Stimulated activated CD4-positive, alpha-beta T cell treated with anti-CD3 and anti-CD28 coated beads, Interleukin-2, amount 100 ng/mL, for 24 hours (primary cell): ENCODE results near the gene XKRX.

Source experiments
- DNase-seq, 2 donors: peaks; one replicate each; pipeline ENCODE4 v3.0.0-alpha.2; 2020

Gene XKRX

GRCh38 chrX:100928660-100929613 is at the start of gene XKRX:
Gene XKRX (minus strand): TSS chrX:100928917. CDS start chrX:100928304, 613 bp downstream.
- peak; percentile 40 to 46 for DNase-seq

- DNase-seq, result no peak
These were observed 47.5 kb upstream of the XKRX start for GRCh38 chrX:100976211-100976610.

- DNase-seq, result no peak
These were observed 46.5 kb upstream of the XKRX start for GRCh38 chrX:100975212-100975611.

GRCh38 chrX:100973411-100973810 is 44.7 kb upstream of the XKRX start:
- no peak for DNase-seq

- no peak for DNase-seq
These were observed 41.2 kb upstream of the XKRX start for GRCh38 chrX:100969936-100970335.

- DNase-seq, result no peak
These were observed 40.7 kb upstream of the XKRX start, which contains the start of gene ARL13A for GRCh38 chrX:100969408-100969807. Gene ARL13A (plus strand): TSS chrX:100969708. CDS start chrX:100973690, 3,982 bp downstream.

- no peak for DNase-seq
These were observed 35.6 kb upstream of the XKRX start for GRCh38 chrX:100964362-100964761.

GRCh38 chrX:100962811-100963210 is 34.1 kb upstream of the XKRX start:
- DNase-seq, result no peak

- no peak for DNase-seq
These were observed 19.8 kb upstream of the XKRX start for GRCh38 chrX:100948557-100948956.

- DNase-seq, result no peak
These were observed 17.7 kb upstream of the XKRX start for GRCh38 chrX:100946299-100946927.

GRCh38 chrX:100944601-100945000 is 15.9 kb upstream of the XKRX start:
- no peak for DNase-seq

GRCh38 chrX:100939333-100939732 is 10.6 kb upstream of the XKRX start:
- no peak for DNase-seq

GRCh38 chrX:100935767-100936166 is 7.0 kb upstream of the XKRX start:
- no peak for DNase-seq

GRCh38 chrX:100931925-100932285 is 3.2 kb upstream of the XKRX start:
- no peak for DNase-seq

GRCh38 chrX:100931218-100931924 is 2.7 kb upstream of the XKRX start:
- DNase-seq, result no peak

- DNase-seq, result no peak
These were observed 2.3 kb downstream of the XKRX start for GRCh38 chrX:100926453-100926852.

- DNase-seq, result no peak
These were observed 4.3 kb downstream of the XKRX start for GRCh38 chrX:100924375-100924774.

GRCh38 chrX:100915562-100915961 is 13.2 kb downstream of the XKRX start:
- no peak for DNase-seq

- no peak for DNase-seq
These were observed 15.6 kb downstream of the XKRX start for GRCh38 chrX:100913111-100913510.

GRCh38 chrX:100911731-100912130 is 17.0 kb downstream of the XKRX start:
- no peak for DNase-seq

- DNase-seq, result no peak
These were observed 23.1 kb downstream of the XKRX start for GRCh38 chrX:100905620-100906019.

GRCh38 chrX:100904433-100904832 is 24.3 kb downstream of the XKRX start:
- no peak for DNase-seq

GRCh38 chrX:100895365-100896075 is 33.2 kb downstream of the XKRX start:
- peak; percentile 11 to 16 for DNase-seq
